Keratinocyte (primary cell): ENCODE measurements around the gene CCDC8. TPM values are rescaled to one million over a fixed set of nuclear protein-coding genes. Genes with fewer than 3 reads are reported as not detected.

ENCODE experiments used
- DNase-seq: peaks from one replicate; pipeline ENCODE4 v3.0.0-alpha.2; 2011; ENCODE audit warnings: low read depth, missing footprints, low spot score
- FAIRE-seq: peaks from 2 replicates; lab custom pipeline; 2011; peaks lifted over from hg19 to GRCh38; lab: Jason Lieb, UNC
- H2AFZ ChIP-seq: 2 replicates; pipeline ENCODE4 v1.6.0; 2012; ENCODE audit warnings: low read length, control low read depth, inconsistent platforms; ENCODE audit not compliant: control insufficient read depth
- H3K27ac ChIP-seq: 2 replicates; pipeline ENCODE4 v1.5.1; 2011; ENCODE audit warnings: low read length; ENCODE audit not compliant: control insufficient read depth, insufficient read depth
- H3K27me3 ChIP-seq: 3 replicates; pipeline ENCODE4 v1.6.0; 2011; ENCODE audit warnings: low read length; ENCODE audit not compliant: control insufficient read depth, insufficient read depth; ENCODE audit errors: extremely low read depth
- H3K36me3 ChIP-seq, 2 experiments: 2 replicates in 1 of 2; 3 replicates in 1 of 2; pipeline ENCODE4 v1.5.1; 2011; ENCODE audit warnings: low read length in 2 of 2, mild to moderate bottlenecking in 1 of 2; ENCODE audit not compliant: control insufficient read depth in 2 of 2, insufficient read depth in 2 of 2; ENCODE audit errors: extremely low read depth in 1 of 2
- H3K4me1 ChIP-seq: 3 replicates; pipeline ENCODE4 v1.5.1; 2011; ENCODE audit warnings: low read length; ENCODE audit not compliant: control insufficient read depth, insufficient read depth; ENCODE audit errors: extremely low read depth
- H3K4me2 ChIP-seq: 3 replicates; pipeline ENCODE4 v1.6.0; 2011; ENCODE audit warnings: low read depth, low read length; ENCODE audit not compliant: control insufficient read depth, insufficient read depth; ENCODE audit errors: extremely low read depth
- H3K4me3 ChIP-seq, 3 experiments: fragments of 200-600 bp in 1 of 3; sonication (generic) in 1 of 3; 2 replicates in 2 of 3; 3 replicates in 1 of 3; pipeline ENCODE4 v1.5.1; 2011 to 2016; ENCODE audit warnings: low read length in 3 of 3, mild to moderate bottlenecking in 3 of 3, control low read depth in 2 of 3, inconsistent platforms in 1 of 3, low read depth in 1 of 3, mixed read lengths in 1 of 3, mixed run types in 1 of 3, moderate library complexity in 1 of 3; ENCODE audit not compliant: control insufficient read depth in 2 of 3, insufficient read depth in 2 of 3; ENCODE audit errors: extremely low read depth in 1 of 3
- H3K79me2 ChIP-seq: 2 replicates; pipeline ENCODE4 v1.6.0; 2012; ENCODE audit warnings: low read length; ENCODE audit not compliant: control insufficient read depth, insufficient read depth
- H3K9ac ChIP-seq: 3 replicates; pipeline ENCODE4 v1.6.0; 2011; ENCODE audit warnings: low read length; ENCODE audit not compliant: control insufficient read depth, insufficient read depth; ENCODE audit errors: extremely low read depth
- H3K9me1 ChIP-seq: 3 replicates; pipeline ENCODE4 v1.6.0; 2011; ENCODE audit warnings: low read length; ENCODE audit not compliant: control insufficient read depth, insufficient read depth; ENCODE audit errors: extremely low read depth
- H3K9me3 ChIP-seq: 2 replicates; pipeline ENCODE4 v1.5.1; 2012; ENCODE audit warnings: low read depth, low read length; ENCODE audit not compliant: control insufficient read depth
- H4K20me1 ChIP-seq: 3 replicates; pipeline ENCODE4 v1.6.0; 2011; ENCODE audit warnings: low read length; ENCODE audit not compliant: control insufficient read depth, insufficient read depth; ENCODE audit errors: extremely low read depth
- EZH2 ChIP-seq: IDR thresholded peaks from one replicate; pipeline ENCODE4 v1.6.1; 2012; ENCODE audit warnings: inconsistent platforms, mild to moderate bottlenecking, low read length, moderate library complexity
- dilution Hi-C: fragments of 300-500 bp; cut with MboI; formaldehyde crosslinking; loops from one replicate; pipeline ENCODE4 v1.7.0; 2020; ENCODE audit warnings: low sequenced_read_pairs; ENCODE audit not compliant: extremely low pct_ligation_motif_present
- polyA plus RNA-seq, 5 experiments: library from polyadenylated mRNA; depleted of rRNA in 3 of 5; stranded (reverse) in 3 of 5; stranded (forward) in 1 of 5; unstranded in 1 of 5; fragments of >200 nt; gene quantifications; 1 replicate in 1 of 5; 2 replicates in 3 of 5; 3 replicates in 1 of 5; pipeline versions ENCODE4 v1.2.1 to v1.2.3, GENCODE V29; 2011 to 2012; ENCODE audit warnings: missing spikeins in 2 of 5, low read depth in 1 of 5, low replicate concordance in 1 of 5
- TF ChIP-seq, protein P1 (sequence below), 3 experiments: IDR thresholded peaks in 1 of 3; conservative IDR thresholded peaks in 1 of 3; optimal IDR thresholded peaks in 1 of 3; 2 replicates in 2 of 3; 3 replicates in 1 of 3; pipeline versions ENCODE3 to v1.5.1; 2011; ENCODE audit warnings: low read length in 3 of 3, mild to moderate bottlenecking in 3 of 3, moderate library complexity in 2 of 3, control low read depth in 1 of 3, inconsistent platforms in 1 of 3; ENCODE audit not compliant: insufficient read depth in 2 of 3; ENCODE audit errors: extremely low read depth in 1 of 3

CCDC8 gene
- polyA plus RNA-seq, 1 donor (not counting 4 experiments of a cell fraction or from before 2014, with no cell fraction given), result 5.2 TPM

DNA sequence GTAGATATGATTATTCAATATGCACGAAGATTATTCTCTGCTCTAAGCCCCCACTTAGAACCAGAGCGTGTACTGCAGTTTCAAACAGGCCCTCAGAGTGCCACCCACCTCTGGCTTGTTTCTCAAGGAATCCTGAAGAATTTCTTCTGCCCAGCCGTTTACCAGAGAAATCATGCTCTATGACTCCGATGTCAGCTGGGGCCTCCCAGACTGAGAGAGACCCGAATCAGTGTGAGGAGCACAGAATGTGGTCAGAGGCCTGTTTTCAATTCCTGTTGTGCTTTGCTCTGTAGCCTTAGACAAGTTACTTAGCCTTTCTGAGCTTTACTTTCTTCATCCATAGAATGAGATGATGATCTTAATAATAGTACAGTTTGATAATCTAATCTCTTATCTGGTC, 9.8 kb upstream of the CCDC8 start:
- Histone ChIP-seq H3K9ac (no peak overlapping the region), H3K79me2 (no peaks in the 10 kb centered on the region), H3K27me3 (peaks cover 22% of the 10 kb centered on the region), H3K36me3 (no peaks in the 10 kb centered on the region), H4K20me1 (no peaks in the 10 kb centered on the region), H3K4me1 (peaks cover 8% of the 10 kb centered on the region), H2AFZ (no peak overlapping the region), H3K4me3 (no peak overlapping the region), H3K9me3 (no peaks in the 10 kb centered on the region), H3K27ac (no peak overlapping the region), H3K9me1 (no peaks in the 10 kb centered on the region), H3K4me2 (no peak overlapping the region)
- no peak for FAIRE-seq
- TF ChIP-seq, protein P1, sequence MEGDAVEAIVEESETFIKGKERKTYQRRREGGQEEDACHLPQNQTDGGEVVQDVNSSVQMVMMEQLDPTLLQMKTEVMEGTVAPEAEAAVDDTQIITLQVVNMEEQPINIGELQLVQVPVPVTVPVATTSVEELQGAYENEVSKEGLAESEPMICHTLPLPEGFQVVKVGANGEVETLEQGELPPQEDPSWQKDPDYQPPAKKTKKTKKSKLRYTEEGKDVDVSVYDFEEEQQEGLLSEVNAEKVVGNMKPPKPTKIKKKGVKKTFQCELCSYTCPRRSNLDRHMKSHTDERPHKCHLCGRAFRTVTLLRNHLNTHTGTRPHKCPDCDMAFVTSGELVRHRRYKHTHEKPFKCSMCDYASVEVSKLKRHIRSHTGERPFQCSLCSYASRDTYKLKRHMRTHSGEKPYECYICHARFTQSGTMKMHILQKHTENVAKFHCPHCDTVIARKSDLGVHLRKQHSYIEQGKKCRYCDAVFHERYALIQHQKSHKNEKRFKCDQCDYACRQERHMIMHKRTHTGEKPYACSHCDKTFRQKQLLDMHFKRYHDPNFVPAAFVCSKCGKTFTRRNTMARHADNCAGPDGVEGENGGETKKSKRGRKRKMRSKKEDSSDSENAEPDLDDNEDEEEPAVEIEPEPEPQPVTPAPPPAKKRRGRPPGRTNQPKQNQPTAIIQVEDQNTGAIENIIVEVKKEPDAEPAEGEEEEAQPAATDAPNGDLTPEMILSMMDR (optimal IDR thresholded peaks at IDR 0.05 in 1 of 3, IDR thresholded peaks at IDR 0.05 in 1 of 3, conservative IDR thresholded peaks at IDR 0.05 in 1 of 3; ENCODE audit: extremely low read depth in 1 of 3, insufficient read depth in 2 of 3, low read length in 3 of 3), result no peak
- TF ChIP-seq EZH2, result no peak
- dilution Hi-C loops, result no loop called here
- no peak for DNase-seq

DNA sequence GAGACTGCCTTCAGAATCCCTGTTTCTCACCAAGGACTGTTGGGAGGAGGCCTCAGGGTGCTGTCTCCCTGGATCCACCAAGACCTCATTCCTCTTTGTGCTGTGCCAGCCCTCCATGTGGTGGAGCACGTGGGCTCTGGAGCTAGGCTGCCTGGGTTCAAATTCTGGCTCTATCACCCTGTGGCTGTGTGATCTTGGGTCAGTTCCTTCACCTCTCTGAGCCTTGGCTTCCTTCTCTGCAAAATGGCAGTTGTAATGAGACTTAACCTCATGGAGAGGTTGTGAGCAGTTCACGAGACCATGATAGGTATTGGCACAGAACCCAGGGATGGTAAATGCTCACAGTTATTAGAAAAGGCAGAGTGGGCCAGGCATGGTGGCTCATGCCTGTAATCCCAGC, 9.0 kb upstream of the CCDC8 start:
- peaks cover 8% of the 10 kb centered on the region for H3K4me1 ChIP-seq
- no peak overlapping the region for H3K9ac ChIP-seq
- no peak overlapping the region for H3K4me3 ChIP-seq
- H3K36me3 ChIP-seq, result no peaks in the 10 kb centered on the region
- H3K79me2 ChIP-seq, result no peaks in the 10 kb centered on the region
- dilution Hi-C loops, result no loop called here
- no peaks in the 10 kb centered on the region for H4K20me1 ChIP-seq
- H3K4me2 ChIP-seq, result no peak overlapping the region
- H3K9me1 ChIP-seq, result no peaks in the 10 kb centered on the region
- no peaks in the 10 kb centered on the region for H3K9me3 ChIP-seq
- H3K27me3 ChIP-seq, result peaks cover 13% of the 10 kb centered on the region
- H2AFZ ChIP-seq, result no peak overlapping the region
- no peak overlapping the region for H3K27ac ChIP-seq
- FAIRE-seq (no peak), DNase-seq (no peak)
- TF ChIP-seq EZH2, result no peak
- TF ChIP-seq, protein P1 (optimal IDR thresholded peaks at IDR 0.05 in 1 of 3, IDR thresholded peaks at IDR 0.05 in 1 of 3, conservative IDR thresholded peaks at IDR 0.05 in 1 of 3; ENCODE audit: extremely low read depth in 1 of 3, insufficient read depth in 2 of 3, low read length in 3 of 3), result no peak
